HEK293 (cell line): ENCODE data around the gene CHRM4.

ENCODE experiments used
- CTCF ChIA-PET: fragments of 350-600 bp; formaldehyde crosslinking; extraction: SDS; loops from one replicate; lab custom pipeline; 2021; ENCODE audit warnings: antibody characterized with exemption; lab: Yijun Ruan, JAX
- POLR2A ChIA-PET: fragments of 300-600 bp; formaldehyde crosslinking; extraction: SDS; loops from one replicate; lab custom pipeline; 2020; ENCODE audit warnings: antibody characterized with exemption, inconsistent platforms; lab: Yijun Ruan, JAX
- H3K27ac ChIP-seq: fragments of 200-500 bp; sonication (Bioruptor generic); 2 replicates; pipeline ENCODE4 v1.5.1; 2014; ENCODE audit warnings: low read depth, low read length, control low read depth, inconsistent platforms; ENCODE audit errors: extremely low read depth
- H3K36me3 ChIP-seq, 2 experiments: fragments of 200-500 bp in 1 of 2; sonication (Bioruptor generic) in 1 of 2; 1 replicate in 1 of 2; 2 replicates in 1 of 2; pipeline ENCODE4 v1.5.1; 2014 to 2017; ENCODE audit warnings: inconsistent platforms in 2 of 2, low read length in 2 of 2; ENCODE audit not compliant: control insufficient read depth in 2 of 2, insufficient read depth in 1 of 2
- H3K4me1 ChIP-seq: fragments of 200-500 bp; sonication (Bioruptor generic); 2 replicates; pipeline ENCODE4 v1.5.1; 2014; ENCODE audit warnings: mild to moderate bottlenecking, low read length, inconsistent platforms; ENCODE audit not compliant: control insufficient read depth, insufficient read depth
- H3K4me3 ChIP-seq: 2 replicates; pipeline ENCODE4 v1.5.1; 2011; ENCODE audit warnings: low read depth, mild to moderate bottlenecking, control low read depth, low read length, moderate library complexity
- H3K9me3 ChIP-seq: fragments of 200-500 bp; sonication (Bioruptor generic); 2 replicates; pipeline ENCODE4 v1.5.1; 2014; ENCODE audit warnings: low read depth, low read length, inconsistent platforms; ENCODE audit not compliant: control insufficient read depth, insufficient read depth
- AEBP2 ChIP-seq: fragments of 450-650 bp; formaldehyde crosslinking; IDR thresholded peaks from 2 replicates; pipeline ENCODE4 v1.5.1; 2016; ENCODE audit warnings: missing biosample characterization, missing genetic modification characterization, borderline replicate concordance
- CTCF ChIP-seq: fragments of 450-650 bp; formaldehyde crosslinking; IDR thresholded peaks from 2 replicates; pipeline ENCODE4 v1.5.1; 2016; ENCODE audit warnings: missing biosample characterization, missing genetic modification characterization
- ELK4 ChIP-seq: IDR thresholded peaks from 2 replicates; pipeline ENCODE4 v1.6.1; 2011; ENCODE audit warnings: mild to moderate bottlenecking, low read depth, low read length, borderline replicate concordance
- GLIS2 ChIP-seq: fragments of 450-650 bp; formaldehyde crosslinking; IDR thresholded peaks from 2 replicates; pipeline ENCODE4 v1.5.1; 2016; ENCODE audit warnings: missing biosample characterization, missing genetic modification characterization
- KLF9 ChIP-seq: fragments of 450-650 bp; formaldehyde crosslinking; IDR thresholded peaks from 2 replicates; pipeline ENCODE4 v1.5.1; 2016; ENCODE audit warnings: missing biosample characterization, missing genetic modification characterization, low read depth
- RBAK ChIP-seq: fragments of 450-650 bp; formaldehyde crosslinking; IDR thresholded peaks from 2 replicates; pipeline ENCODE4 v1.5.1; 2016; ENCODE audit warnings: missing biosample characterization, missing genetic modification characterization
- REST ChIP-seq: fragments of 450-650 bp; formaldehyde crosslinking; IDR thresholded peaks from 2 replicates; pipeline ENCODE4 v1.5.1; 2016; ENCODE audit warnings: missing biosample characterization, missing genetic modification characterization
- ZBTB10 ChIP-seq: fragments of 450-650 bp; formaldehyde crosslinking; IDR thresholded peaks from 2 replicates; pipeline ENCODE4 v1.5.1; 2016; ENCODE audit warnings: missing biosample characterization, missing genetic modification characterization
- ZEB2 ChIP-seq: fragments of 450-650 bp; formaldehyde crosslinking; IDR thresholded peaks from 2 replicates; pipeline ENCODE4 v1.5.1; 2016; ENCODE audit warnings: missing biosample characterization, missing genetic modification characterization
- ZNF221 ChIP-seq: fragments of 450-650 bp; formaldehyde crosslinking; IDR thresholded peaks from 2 replicates; pipeline ENCODE4 v1.5.1; 2017; ENCODE audit warnings: missing biosample characterization, missing genetic modification characterization, borderline replicate concordance
- ZNF433 ChIP-seq: fragments of 450-650 bp; formaldehyde crosslinking; IDR thresholded peaks from 2 replicates; pipeline ENCODE4 v1.5.1; 2016; ENCODE audit warnings: missing biosample characterization, missing genetic modification characterization, low read depth
- ZNF544 ChIP-seq: fragments of 450-650 bp; formaldehyde crosslinking; IDR thresholded peaks from 2 replicates; pipeline ENCODE4 v1.5.0; 2017; ENCODE audit warnings: missing biosample characterization, missing genetic modification characterization
- ZNF704 ChIP-seq: fragments of 450-650 bp; formaldehyde crosslinking; IDR thresholded peaks from 2 replicates; pipeline ENCODE4 v1.5.1; 2016; ENCODE audit warnings: missing biosample characterization, missing genetic modification characterization
- ZNF791 ChIP-seq: fragments of 450-650 bp; formaldehyde crosslinking; IDR thresholded peaks from 2 replicates; pipeline ENCODE4 v1.5.1; 2016; ENCODE audit warnings: missing biosample characterization, missing genetic modification characterization

CHRM4 gene

GRCh38 chr11:46366260-46366659, 25.3 kb downstream of the CHRM4 start:
- H3K4me3 ChIP-seq: no peak overlapping the region
- CTCF ChIA-PET: interaction anchor here (0.6 to 5.6 kb wide), 7 partner anchors 9 to 818 kb away, joined by 3 to 98 read pairs (median 3); partner anchors contain the start of gene DGKZ
- H3K27ac ChIP-seq: no peak overlapping the region
- peaks cover 5% of the 10 kb centered on the region for H3K4me1 ChIP-seq
- no peaks in the 10 kb centered on the region for H3K9me3 ChIP-seq
- no peak for TF ChIP-seq ZNF433 (tag by site-specific recombination)
- no peak for TF ChIP-seq RBAK (tag by site-specific recombination)
- no peak for TF ChIP-seq ZNF221 (tag by site-specific recombination)
- TF ChIP-seq ZEB2 (tag by site-specific recombination): no peak
- TF ChIP-seq ZNF704 (tag by site-specific recombination): no peak
- TF ChIP-seq AEBP2: no peak
- no peak for TF ChIP-seq ZNF791 (tag by site-specific recombination)
- TF ChIP-seq GLIS2 (tag by site-specific recombination): no peak
- no peak for TF ChIP-seq CTCF (tag by site-specific recombination)
- no peak for TF ChIP-seq KLF9 (tag by site-specific recombination)
- no peak for TF ChIP-seq REST
- TF ChIP-seq ZNF544 (tag by site-specific recombination): no peak
- no peak for TF ChIP-seq ZBTB10
- TF ChIP-seq ELK4: no peak
- H3K36me3 ChIP-seq: peaks cover 0 to 34% of the 10 kb centered on the region in 2 experiments; a peak in 1 of 3 replicates
- POLR2A ChIA-PET: no interaction called here
